Mesendoderm (in vitro differentiated cells): ENCODE results near the gene CBFA2T2.

Experiments used
- DNase-seq: peaks from one replicate; pipeline ENCODE4 v3.0.0; 2013
- H2AK5ac ChIP-seq: 2 replicates; pipeline ENCODE4 v1.6.1; 2013; ENCODE audit warnings: low read length, inconsistent platforms
- H2BK120ac ChIP-seq: 2 replicates; pipeline ENCODE4 v1.6.1; 2013; ENCODE audit warnings: low read depth, mild to moderate bottlenecking, low read length, moderate library complexity, mixed read lengths
- H2BK15ac ChIP-seq: replicated peaks from 2 replicates; pipeline ENCODE4 v1.6.1; 2013; ENCODE audit warnings: low read depth, mild to moderate bottlenecking, moderate library complexity
- H2BK5ac ChIP-seq: 2 replicates; pipeline ENCODE4 v1.6.1; 2013; ENCODE audit warnings: low read length, inconsistent platforms
- H3K18ac ChIP-seq: 2 replicates; pipeline ENCODE4 v1.6.1; 2013; ENCODE audit warnings: mild to moderate bottlenecking, low read length, mixed read lengths
- H3K23ac ChIP-seq: one replicate; pipeline ENCODE4 v1.6.1; 2013; ENCODE audit warnings: low read length
- H3K27ac ChIP-seq: 2 replicates; pipeline ENCODE4 v1.5.1; 2013; ENCODE audit warnings: low read depth, mild to moderate bottlenecking, inconsistent platforms, low read length, moderate library complexity
- H3K27me3 ChIP-seq: 2 replicates; pipeline ENCODE4 v1.6.1; 2013; ENCODE audit warnings: low read length, control low read depth, mild to moderate bottlenecking, inconsistent platforms; ENCODE audit not compliant: insufficient read depth, poor library complexity
- H3K36me3 ChIP-seq: 2 replicates; pipeline ENCODE4 v1.6.1; 2013; ENCODE audit warnings: low read length, inconsistent platforms; ENCODE audit not compliant: control insufficient read depth, insufficient read depth
- H3K4ac ChIP-seq: one replicate; pipeline ENCODE4 v1.6.1; 2013; ENCODE audit warnings: low read depth, mild to moderate bottlenecking, low read length, moderate library complexity
- H3K4me1 ChIP-seq: 2 replicates; pipeline ENCODE4 v1.6.1; 2013; ENCODE audit warnings: low read depth, low read length, inconsistent platforms; ENCODE audit not compliant: control insufficient read depth
- H3K4me2 ChIP-seq: 2 replicates; pipeline ENCODE4 v1.6.1; 2013; ENCODE audit warnings: low read length
- H3K4me3 ChIP-seq: 2 replicates; pipeline ENCODE4 v1.5.1; 2013; ENCODE audit warnings: mild to moderate bottlenecking, low read length
- H3K56ac ChIP-seq: one replicate; pipeline ENCODE4 v1.6.1; 2013; ENCODE audit warnings: low read length
- H3K79me1 ChIP-seq: 2 replicates; pipeline ENCODE4 v1.6.1; 2013; ENCODE audit warnings: low read length, inconsistent platforms
- H3K79me2 ChIP-seq: 2 replicates; pipeline ENCODE4 v1.6.1; 2013; ENCODE audit warnings: mild to moderate bottlenecking, low read length; ENCODE audit not compliant: control insufficient read depth, insufficient read depth
- H3K9ac ChIP-seq: 2 replicates; pipeline ENCODE4 v1.6.1; 2013; ENCODE audit warnings: low read length, inconsistent platforms
- H4K5ac ChIP-seq: one replicate; pipeline ENCODE4 v1.6.1; 2013; ENCODE audit warnings: low read length
- H4K8ac ChIP-seq: one replicate; pipeline ENCODE4 v1.6.1; 2013; ENCODE audit warnings: low read depth, mild to moderate bottlenecking, control low read depth, low read length, moderate library complexity
- WGBS: extraction: QIAGEN DNeasy Blood & Tissue Kit; methylation state at CpG from one replicate; pipeline ENCODE4 v1.1.7; 2013; ENCODE audit warnings: low lambda C conversion rate, missing lambda C conversion rate; ENCODE audit not compliant: insufficient coverage; ENCODE audit errors: extremely low coverage; 5-methylcytosine and 5-hydroxymethylcytosine counted together

CBFA2T2 gene

DNA sequence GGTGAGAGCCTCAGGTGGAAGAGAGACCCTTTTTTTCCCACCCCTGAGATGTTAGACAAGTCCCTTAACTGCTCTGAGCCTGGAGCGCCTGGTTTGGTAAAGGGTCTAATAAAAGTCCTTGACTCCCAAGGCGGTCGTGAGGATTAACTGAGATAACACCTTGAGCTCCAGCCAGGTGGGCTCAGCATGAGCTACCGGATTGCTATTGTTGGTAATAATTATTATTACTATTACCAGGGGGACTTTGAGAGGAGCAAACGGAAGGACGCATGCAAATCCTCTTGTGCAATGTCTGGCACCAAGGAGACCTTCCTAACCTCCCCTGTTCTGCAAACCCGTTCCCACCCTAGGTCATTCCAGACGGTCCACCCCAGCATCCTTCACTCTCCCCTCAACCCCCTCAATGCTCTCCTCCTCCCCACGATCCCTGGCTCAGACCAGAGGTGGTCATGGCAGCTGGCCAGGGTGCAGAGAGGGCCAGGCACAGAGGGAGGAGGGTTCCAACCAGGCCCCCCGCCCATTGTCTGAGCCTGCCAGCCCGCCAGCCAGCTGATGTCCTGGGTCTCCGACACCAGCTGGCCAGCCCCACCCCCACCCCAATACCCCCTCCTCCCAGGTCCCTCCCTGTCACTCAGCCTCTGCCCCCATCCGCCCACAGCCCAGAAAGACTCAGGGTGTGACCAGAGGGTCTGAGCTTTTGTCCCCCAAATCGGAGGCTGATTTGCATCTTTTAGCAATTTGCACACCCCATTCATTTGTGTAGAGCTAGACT, 14.3 kb upstream of the CBFA2T2 start:
- H3K27ac ChIP-seq = no peak overlapping the region
- no peak overlapping the region for H2BK15ac ChIP-seq
- H3K4ac ChIP-seq = no peak overlapping the region
- H4K5ac ChIP-seq = no peak overlapping the region
- no peak overlapping the region for H3K56ac ChIP-seq
- no peak overlapping the region for H4K8ac ChIP-seq
- H3K23ac ChIP-seq = no peak overlapping the region
- H2AK5ac ChIP-seq = no peak overlapping the region
- H3K4me1 ChIP-seq = no peaks in the 10 kb centered on the region
- WGBS = no CpG with 5 or more reads among the region's 14 CpGs
- no peak overlapping the region for H3K9ac ChIP-seq
- no peak for DNase-seq
- H2BK5ac ChIP-seq = no peak overlapping the region
- no peaks in the 10 kb centered on the region for H3K27me3 ChIP-seq
- no peaks in the 10 kb centered on the region for H3K79me1 ChIP-seq
- no peaks in the 10 kb centered on the region for H3K36me3 ChIP-seq
- H3K4me3 ChIP-seq = no peak overlapping the region
- no peak overlapping the region for H3K18ac ChIP-seq
- no peak overlapping the region for H3K4me2 ChIP-seq
- no peak overlapping the region for H2BK120ac ChIP-seq
- no peaks in the 10 kb centered on the region for H3K79me2 ChIP-seq

DNA sequence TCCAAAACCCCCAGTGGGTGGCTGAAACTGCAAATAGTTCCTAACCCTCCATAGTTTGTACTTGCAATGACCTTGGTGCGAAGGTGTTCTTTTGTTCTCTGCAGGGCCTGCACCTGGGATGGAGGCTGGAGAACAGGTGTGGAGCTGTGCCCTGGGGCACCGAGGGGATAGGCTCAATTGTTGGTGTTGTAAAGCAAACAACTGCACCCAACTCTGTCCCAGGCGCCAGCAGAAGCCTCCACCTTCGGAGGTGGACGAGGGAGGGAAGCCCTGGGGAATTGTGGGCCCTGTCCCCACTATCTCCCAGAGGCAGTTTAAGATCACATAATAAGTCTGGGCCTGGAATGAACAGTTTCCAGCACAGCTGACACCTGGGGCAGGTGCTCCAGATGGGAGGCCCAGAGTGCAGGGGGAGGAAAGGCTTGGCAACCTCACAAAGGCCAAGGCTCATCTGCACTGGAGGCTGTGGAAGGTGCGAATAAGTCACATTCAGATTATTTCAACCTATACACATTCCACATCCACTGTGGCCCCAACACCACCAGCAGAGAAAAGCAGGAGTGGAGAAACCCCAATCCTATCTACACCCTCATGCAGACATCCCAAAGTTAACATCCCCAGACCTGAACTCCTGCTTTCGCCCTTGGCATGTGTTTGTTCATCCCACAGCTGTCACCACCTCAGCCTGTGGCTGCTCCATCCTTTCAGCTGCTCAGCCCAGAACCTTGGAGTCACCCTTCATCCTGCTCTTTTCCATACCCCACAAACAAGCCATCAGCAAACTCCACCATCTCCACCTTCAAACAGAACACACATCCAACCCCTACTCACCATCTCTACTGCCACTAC, 12.3 kb upstream of the CBFA2T2 start:
- H3K4me3 ChIP-seq = no peak overlapping the region
- no peak overlapping the region for H3K56ac ChIP-seq
- no peak overlapping the region for H2BK5ac ChIP-seq
- no peak overlapping the region for H2BK15ac ChIP-seq
- H3K9ac ChIP-seq = no peak overlapping the region
- H3K27me3 ChIP-seq = no peaks in the 10 kb centered on the region
- no peaks in the 10 kb centered on the region for H3K4me1 ChIP-seq
- no peak overlapping the region for H2BK120ac ChIP-seq
- no peak overlapping the region for H4K5ac ChIP-seq
- H3K36me3 ChIP-seq = no peaks in the 10 kb centered on the region
- H4K8ac ChIP-seq = no peak overlapping the region
- no peaks in the 10 kb centered on the region for H3K79me2 ChIP-seq
- no peaks in the 10 kb centered on the region for H3K79me1 ChIP-seq
- H3K18ac ChIP-seq = no peak overlapping the region
- WGBS = no CpG with 5 or more reads among the region's 7 CpGs
- H3K27ac ChIP-seq = no peak overlapping the region
- H3K4me2 ChIP-seq = no peak overlapping the region
- H2AK5ac ChIP-seq = no peak overlapping the region
- no peak overlapping the region for H3K4ac ChIP-seq
- DNase-seq = peak; percentile 42
- H3K23ac ChIP-seq = no peak overlapping the region

DNA sequence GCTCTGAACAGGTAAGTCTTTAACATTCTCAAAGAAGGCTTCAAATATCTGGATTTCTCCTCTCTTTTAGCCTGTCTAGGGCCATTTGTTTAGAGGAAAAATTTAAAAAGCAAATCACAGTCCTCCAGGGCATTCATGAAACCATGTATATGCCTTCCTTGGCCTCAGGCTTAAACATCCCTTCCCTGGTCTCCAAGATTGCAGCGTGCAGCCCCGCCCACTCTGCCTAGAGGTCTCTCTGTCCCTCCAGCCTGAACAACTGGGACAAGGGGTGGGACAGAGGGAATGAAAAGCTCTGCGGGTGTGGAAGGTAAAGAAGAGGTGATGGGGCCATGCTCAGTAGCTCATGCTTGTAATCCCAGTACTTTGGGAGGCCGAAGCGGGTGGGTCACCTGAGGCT, 9.8 kb upstream of the CBFA2T2 start:
- Histone ChIP-seq H3K27me3 (no peaks in the 10 kb centered on the region), H3K18ac (no peak overlapping the region), H3K36me3 (no peaks in the 10 kb centered on the region), H3K9ac (no peak overlapping the region), H4K5ac (no peak overlapping the region), H3K79me1 (no peaks in the 10 kb centered on the region), H2AK5ac (no peak overlapping the region), H3K27ac (no peak overlapping the region), H3K56ac (no peak overlapping the region), H2BK5ac (no peak overlapping the region), H4K8ac (no peak overlapping the region), H3K4ac (no peak overlapping the region), H2BK120ac (no peak overlapping the region), H2BK15ac (no peak overlapping the region), H3K4me2 (no peak overlapping the region), H3K23ac (no peak overlapping the region), H3K79me2 (no peaks in the 10 kb centered on the region), H3K4me1 (no peaks in the 10 kb centered on the region), H3K4me3 (no peak overlapping the region)
- no CpG with 5 or more reads among the region's 5 CpGs for WGBS
- DNase-seq = no peak

DNA sequence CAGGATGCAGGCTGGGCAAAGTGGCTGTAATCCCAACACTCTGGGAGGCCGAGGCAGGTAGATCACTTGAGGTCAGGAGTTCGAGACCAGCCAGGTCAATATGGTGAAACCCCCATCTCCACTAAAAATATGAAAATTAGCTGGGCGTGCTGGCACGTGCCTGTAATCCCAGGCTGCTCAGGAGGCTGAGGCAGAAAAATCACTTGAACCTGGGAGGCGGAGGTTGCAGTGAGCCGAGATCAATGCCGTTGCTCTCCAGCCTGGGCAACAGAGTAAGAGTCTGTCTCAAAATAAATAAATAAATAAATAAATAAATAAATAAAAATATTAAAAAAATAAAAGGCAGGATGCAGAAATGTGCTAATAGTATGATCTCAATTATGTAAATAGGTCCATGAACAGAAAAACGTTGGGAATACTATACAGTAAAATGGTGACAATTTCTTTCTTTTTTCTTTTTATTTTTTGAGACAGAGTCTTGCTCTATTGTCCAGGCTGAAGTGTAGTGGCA, 8.4 kb upstream of the CBFA2T2 start:
- no peaks in the 10 kb centered on the region for H3K4me1 ChIP-seq
- no peak overlapping the region for H4K5ac ChIP-seq
- H2AK5ac ChIP-seq = no peak overlapping the region
- no peak overlapping the region for H4K8ac ChIP-seq
- H3K4me2 ChIP-seq = no peak overlapping the region
- no peak overlapping the region for H3K9ac ChIP-seq
- no CpG with 5 or more reads among the region's 8 CpGs for WGBS
- H3K23ac ChIP-seq = no peak overlapping the region
- no peak overlapping the region for H2BK5ac ChIP-seq
- H3K36me3 ChIP-seq = no peaks in the 10 kb centered on the region
- H3K79me1 ChIP-seq = no peaks in the 10 kb centered on the region
- H3K27ac ChIP-seq = no peak overlapping the region
- H3K27me3 ChIP-seq = no peaks in the 10 kb centered on the region
- no peak overlapping the region for H2BK15ac ChIP-seq
- H2BK120ac ChIP-seq = no peak overlapping the region
- H3K4me3 ChIP-seq = no peak overlapping the region
- no peak overlapping the region for H3K18ac ChIP-seq
- no peak for DNase-seq
- H3K4ac ChIP-seq = no peak overlapping the region
- no peak overlapping the region for H3K56ac ChIP-seq
- no peaks in the 10 kb centered on the region for H3K79me2 ChIP-seq

DNA sequence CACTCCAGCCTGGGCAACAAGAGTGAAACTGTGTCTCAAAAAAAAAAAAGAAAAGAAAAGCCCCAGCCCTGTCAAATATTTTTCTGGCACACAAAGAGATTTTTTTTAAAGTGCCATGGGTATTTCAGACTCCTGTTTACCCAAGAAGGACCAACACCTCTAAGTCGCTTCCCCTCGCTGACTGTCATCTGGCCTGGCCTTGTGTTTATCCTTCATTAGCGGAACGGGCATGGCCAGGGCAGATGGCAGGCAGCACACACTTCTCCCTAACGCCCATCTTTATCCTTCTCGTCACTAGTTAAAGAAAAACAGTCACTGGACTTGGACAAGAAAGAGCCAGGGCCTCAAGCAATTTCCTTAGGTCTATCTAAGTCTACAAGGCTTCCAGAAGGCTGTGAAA, 7.3 kb upstream of the CBFA2T2 start:
- Histone ChIP-seq H3K36me3 (no peaks in the 10 kb centered on the region), H3K9ac (no peak overlapping the region), H3K4me3 (no peak overlapping the region), H3K79me1 (no peaks in the 10 kb centered on the region), H3K79me2 (no peaks in the 10 kb centered on the region), H3K4ac (no peak overlapping the region), H3K27ac (no peak overlapping the region), H2AK5ac (no peak overlapping the region), H2BK120ac (no peak overlapping the region), H3K56ac (no peak overlapping the region), H3K18ac (no peak overlapping the region), H2BK15ac (no peak overlapping the region), H3K4me2 (no peak overlapping the region), H3K27me3 (no peaks in the 10 kb centered on the region), H3K4me1 (no peaks in the 10 kb centered on the region), H4K8ac (no peak overlapping the region), H2BK5ac (no peak overlapping the region), H3K23ac (no peak overlapping the region), H4K5ac (no peak overlapping the region)
- WGBS = no CpG with 5 or more reads among the region's 6 CpGs
- no peak for DNase-seq
